ENCODE results near the gene USH1C. TPM values are rescaled to one million over a fixed set of nuclear protein-coding genes. Genes with fewer than 3 reads are reported as not detected.
A peak's percentile ranks its signal among the peaks of the same experiment; 100 is the strongest.

USH1C gene
- total RNA-seq, 2 donors from 2014 or later: 12.7 to 20.8 TPM

GRCh38 chr11:17506942-17507341 lies 37.3 kb downstream of the USH1C start:
- no peak overlapping the region for H3K4me3 ChIP-seq
- intact Hi-C loops (cut with DNase I): no loop called here
- TF ChIP-seq POLR2A (IDR thresholded peaks at IDR 0.05): no peak
- TF ChIP-seq, protein P1, sequence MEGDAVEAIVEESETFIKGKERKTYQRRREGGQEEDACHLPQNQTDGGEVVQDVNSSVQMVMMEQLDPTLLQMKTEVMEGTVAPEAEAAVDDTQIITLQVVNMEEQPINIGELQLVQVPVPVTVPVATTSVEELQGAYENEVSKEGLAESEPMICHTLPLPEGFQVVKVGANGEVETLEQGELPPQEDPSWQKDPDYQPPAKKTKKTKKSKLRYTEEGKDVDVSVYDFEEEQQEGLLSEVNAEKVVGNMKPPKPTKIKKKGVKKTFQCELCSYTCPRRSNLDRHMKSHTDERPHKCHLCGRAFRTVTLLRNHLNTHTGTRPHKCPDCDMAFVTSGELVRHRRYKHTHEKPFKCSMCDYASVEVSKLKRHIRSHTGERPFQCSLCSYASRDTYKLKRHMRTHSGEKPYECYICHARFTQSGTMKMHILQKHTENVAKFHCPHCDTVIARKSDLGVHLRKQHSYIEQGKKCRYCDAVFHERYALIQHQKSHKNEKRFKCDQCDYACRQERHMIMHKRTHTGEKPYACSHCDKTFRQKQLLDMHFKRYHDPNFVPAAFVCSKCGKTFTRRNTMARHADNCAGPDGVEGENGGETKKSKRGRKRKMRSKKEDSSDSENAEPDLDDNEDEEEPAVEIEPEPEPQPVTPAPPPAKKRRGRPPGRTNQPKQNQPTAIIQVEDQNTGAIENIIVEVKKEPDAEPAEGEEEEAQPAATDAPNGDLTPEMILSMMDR (IDR thresholded peaks at IDR 0.05): no peak
- no peaks in the 10 kb centered on the region for H3K36me3 ChIP-seq (replicated peaks in 1 of 2; ENCODE audit: insufficient read depth in 1 of 2, low read depth in 2 of 2)
- no peak for DNase-seq
- no peaks in the 10 kb centered on the region for H3K9me3 ChIP-seq
- no peak for ATAC-seq
- no peaks in the 10 kb centered on the region for H3K27me3 ChIP-seq
- no peak overlapping the region for H3K27ac ChIP-seq
- 27 to 62% methylated on average over 2 to 3 of the region's 3 CpGs for WGBS, 2 donors
- no peaks in the 10 kb centered on the region for H3K4me1 ChIP-seq

DNA sequence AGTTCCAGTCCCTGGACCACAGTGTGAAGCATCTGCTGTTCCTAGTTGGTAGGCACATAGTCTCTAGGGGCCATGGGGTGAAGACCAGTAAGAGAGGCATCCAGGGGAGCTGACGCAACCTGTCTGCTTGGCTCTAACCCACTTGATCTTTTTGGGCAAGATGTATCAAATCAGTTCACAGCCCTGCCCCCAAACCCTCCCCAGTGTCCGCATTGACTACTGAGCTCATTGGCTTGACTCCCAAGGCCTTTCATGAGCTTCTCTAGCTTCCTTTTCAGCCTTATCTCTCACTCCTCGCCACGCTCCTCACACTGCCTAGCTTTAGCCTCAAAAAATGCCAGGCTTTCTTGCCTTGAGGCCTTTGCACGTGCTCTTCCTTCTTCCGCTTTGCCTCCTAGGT lies 37.9 kb downstream of the USH1C start:
- intact Hi-C loops (cut with DNase I): no loop called here
- 71 to 72% methylated on average over 6 of the region's 6 CpGs for WGBS, 2 donors
- H3K4me1 ChIP-seq: no peaks in the 10 kb centered on the region
- H3K27me3 ChIP-seq: no peaks in the 10 kb centered on the region
- ATAC-seq: no peak
- H3K27ac ChIP-seq: no peak overlapping the region
- no peaks in the 10 kb centered on the region for H3K9me3 ChIP-seq
- H3K4me3 ChIP-seq: no peak overlapping the region
- TF ChIP-seq, protein P1 (IDR thresholded peaks at IDR 0.05): no peak
- TF ChIP-seq POLR2A (IDR thresholded peaks at IDR 0.05): no peak
- DNase-seq: no peak
- no peaks in the 10 kb centered on the region for H3K36me3 ChIP-seq (replicated peaks in 1 of 2; ENCODE audit: insufficient read depth in 1 of 2, low read depth in 2 of 2)

GRCh38 chr11:17505146-17505545 lies 39.1 kb downstream of the USH1C start:
- TF ChIP-seq POLR2A (IDR thresholded peaks at IDR 0.05): no peak
- TF ChIP-seq, protein P1 (IDR thresholded peaks at IDR 0.05): no peak
- whole genome bisulfite sequencing, 2 donors: 73 to 77% methylated on average over 4 of the region's 4 CpGs
- ATAC-seq: no peak
- Histone ChIP-seq H3K27ac (no peak overlapping the region), H3K9me3 (no peaks in the 10 kb centered on the region), H3K4me3 (no peak overlapping the region), H3K27me3 (no peaks in the 10 kb centered on the region), H3K4me1 (no peaks in the 10 kb centered on the region), H3K36me3 (replicated peaks in 1 of 2; ENCODE audit: insufficient read depth in 1 of 2, low read depth in 2 of 2) (no peaks in the 10 kb centered on the region)
- DNase-seq: no peak
- intact Hi-C loops (cut with DNase I): no loop called here

DNA sequence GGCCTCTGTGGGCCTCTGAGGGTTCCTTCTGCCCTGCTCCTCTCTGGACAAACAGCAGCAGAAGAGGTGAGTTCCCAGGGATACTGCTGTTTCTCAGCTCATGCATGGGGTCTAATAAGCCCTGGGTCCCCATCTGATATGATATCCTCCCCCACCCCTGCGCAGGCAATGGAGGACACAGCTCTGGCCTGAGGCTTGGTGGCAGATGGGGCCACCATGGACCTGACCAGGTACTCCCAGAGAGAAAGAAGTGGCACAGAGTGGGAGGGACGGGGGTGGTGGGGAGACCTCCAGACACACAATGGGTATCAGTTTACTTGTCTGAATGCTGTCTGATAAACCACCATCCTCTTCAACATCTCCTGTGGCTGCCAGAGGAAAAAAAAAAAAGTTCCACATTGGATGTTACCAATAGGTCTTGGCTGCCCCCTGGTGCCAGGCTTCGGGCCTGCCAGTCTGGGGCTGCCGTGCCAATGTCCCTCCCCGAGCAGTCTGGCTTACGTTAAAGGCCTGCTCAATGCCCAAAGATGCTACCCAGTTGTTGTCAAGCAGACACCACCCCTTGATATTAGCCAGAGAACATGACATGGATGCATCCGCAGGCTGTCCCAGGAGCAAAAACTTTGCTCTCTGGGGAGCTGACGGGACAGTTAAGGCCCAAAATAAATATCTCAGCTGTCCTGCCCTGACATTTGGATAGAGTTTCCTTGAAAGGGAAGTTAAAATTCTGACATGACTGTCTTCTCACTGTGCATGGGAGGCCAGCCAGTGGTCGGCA lies 39.7 kb downstream of the USH1C start:
- H3K9me3 ChIP-seq: no peaks in the 10 kb centered on the region
- intact Hi-C loops (cut with DNase I): loop anchor here (5.0 kb wide), 2 partner anchors 122 to 277 kb away; no protein-coding TSS in a partner anchor

More for the DNA sequence above, 39.7 kb downstream of the USH1C start:
- H3K4me1 ChIP-seq: no peaks in the 10 kb centered on the region
- ATAC-seq: peak; percentile 91
- H3K4me3 ChIP-seq: no peak overlapping the region
- 31 to 32% methylated on average over 4 to 9 of the region's 9 CpGs for WGBS, 2 donors
- DNase-seq: peak; percentile 88 to 95 (median 90)
- no peaks in the 10 kb centered on the region for H3K27me3 ChIP-seq
- H3K27ac ChIP-seq: no peak overlapping the region
- TF ChIP-seq POLR2A (IDR thresholded peaks at IDR 0.05): no peak
- TF ChIP-seq, protein P1 (IDR thresholded peaks at IDR 0.05): peak; percentile 90 to 98 (median 94)
- H3K36me3 ChIP-seq (replicated peaks in 1 of 2; ENCODE audit: insufficient read depth in 1 of 2, low read depth in 2 of 2): no peaks in the 10 kb centered on the region

All from body of pancreas (tissue), 4 donors.